Right lobe of liver (tissue), 4 donors: Measurements from ENCODE around the gene SLC25A43.

ENCODE experiments used
- CTCF ChIP-seq, 4 donors: fragments of 200-600 bp in 3 of 4; fragments of 450-650 bp in 1 of 4; IDR thresholded peaks; one replicate each; pipeline versions ENCODE4 v1.5.1 to v1.8.0; 2016 to 2022; ENCODE audit warnings: antibody characterized with exemption in 4 of 4, mild to moderate bottlenecking in 2 of 4
- POLR2A ChIP-seq: fragments of 450-650 bp; IDR thresholded peaks from one replicate; pipeline ENCODE4 v1.6.1; 2017; ENCODE audit warnings: antibody characterized with exemption, mild to moderate bottlenecking
- donor health status: DM: no; HTN: no; CAD: no.
- donor health status: DM: no; HTN: no; CAD: no.
- donor health status: DM: no; HTN: yes; CAD: no.

GRCh38 chrX:119429471-119429870, 30.3 kb downstream of the SLC25A43 start:
- TF ChIP-seq CTCF (IDR thresholded peaks at IDR 0.05) = no peak
- no peak for TF ChIP-seq POLR2A
